Stimulated activated naive CD4-positive, alpha-beta T cell (primary cell): Measurements from ENCODE around the gene TADA2B.
"Not testable (repeated sequence)": the region's sequence is repeated elsewhere in the genome, so short reads cannot be mapped to it uniquely, and the experiment has no call there.

Source experiments
- DNase-seq, 6 experiments: peaks; one replicate each; lab custom pipeline; 2025; lab: John Stamatoyannopoulos, UW

Gene TADA2B

DNA sequence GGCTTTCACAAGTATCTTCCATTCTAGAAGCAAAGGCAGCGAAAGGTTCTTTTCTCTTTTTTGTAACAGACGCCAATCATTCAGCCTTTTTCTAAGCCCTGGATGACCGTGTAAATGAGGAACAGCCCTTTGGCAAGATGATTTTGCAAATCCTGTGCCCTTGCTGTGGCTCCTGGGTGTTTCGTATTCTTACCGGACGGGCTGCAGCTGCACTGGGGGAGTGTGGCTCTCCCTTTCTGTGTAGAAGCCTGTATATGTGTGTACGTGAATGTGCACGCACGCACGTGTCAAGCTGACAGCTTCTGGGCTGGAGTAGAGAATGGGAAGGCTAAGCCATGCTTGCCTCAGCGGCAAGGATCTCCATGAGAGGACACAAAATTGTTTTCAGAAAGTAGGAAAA, 16.5 kb downstream of the TADA2B start:
- no peak for DNase-seq

DNA sequence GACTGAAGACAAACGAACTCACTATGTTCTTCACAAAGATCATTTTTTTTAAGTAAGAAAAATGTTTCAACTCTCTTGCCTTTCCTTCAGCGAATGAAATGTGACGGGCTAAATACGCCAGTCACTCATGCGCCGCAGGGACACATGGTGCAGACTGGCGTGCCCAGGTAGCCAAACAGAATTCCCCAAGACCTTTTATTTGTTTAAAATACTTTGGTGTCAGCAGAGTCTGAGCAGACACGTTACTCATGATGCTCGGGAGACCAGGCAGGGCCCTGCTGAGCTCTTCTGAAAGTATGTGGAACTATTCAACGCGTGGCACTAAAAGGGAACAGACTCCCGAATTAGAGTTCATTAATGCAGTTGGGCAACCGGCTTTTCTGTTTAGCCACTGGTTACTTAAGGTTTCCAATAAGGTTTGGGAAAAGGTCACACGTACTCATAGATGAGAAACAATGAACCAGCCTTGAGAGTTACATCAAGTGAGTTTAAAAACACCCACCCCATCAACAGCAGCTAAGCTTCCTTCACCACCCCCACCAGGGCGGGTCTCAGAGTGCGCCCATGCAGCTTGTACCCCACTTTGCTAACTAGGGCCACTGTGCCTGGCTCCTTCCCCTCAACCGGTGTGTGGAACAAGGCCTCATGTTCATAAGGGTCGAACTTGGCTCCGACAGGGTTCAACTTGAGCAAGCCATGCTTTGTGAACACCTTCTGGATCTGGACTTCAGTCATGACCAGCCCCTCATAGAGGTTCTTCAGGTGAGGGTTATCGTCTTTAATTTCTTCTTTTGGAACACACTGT, 17.4 kb downstream of the TADA2B start:
- no peak for DNase-seq

DNA sequence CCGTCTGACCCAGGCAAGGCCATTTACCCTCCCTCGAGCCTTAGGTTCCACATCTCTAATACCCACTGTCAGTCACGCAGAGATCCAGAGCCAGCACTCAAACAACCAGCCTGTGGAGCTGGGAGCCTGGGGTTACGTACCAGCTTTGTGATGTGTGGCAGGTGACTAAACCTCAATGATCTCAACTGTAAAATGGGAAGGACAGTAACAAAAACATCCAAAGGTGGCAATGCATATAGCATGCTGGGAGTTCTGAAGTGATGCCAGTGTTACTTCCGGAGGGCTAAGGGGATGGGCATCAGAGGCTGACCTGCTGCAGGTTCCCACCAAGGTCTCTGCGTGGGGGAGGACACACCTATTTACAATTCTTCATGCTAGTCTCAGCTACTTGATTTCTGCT, 18.6 kb downstream of the TADA2B start:
- DNase-seq = no peak

DNA sequence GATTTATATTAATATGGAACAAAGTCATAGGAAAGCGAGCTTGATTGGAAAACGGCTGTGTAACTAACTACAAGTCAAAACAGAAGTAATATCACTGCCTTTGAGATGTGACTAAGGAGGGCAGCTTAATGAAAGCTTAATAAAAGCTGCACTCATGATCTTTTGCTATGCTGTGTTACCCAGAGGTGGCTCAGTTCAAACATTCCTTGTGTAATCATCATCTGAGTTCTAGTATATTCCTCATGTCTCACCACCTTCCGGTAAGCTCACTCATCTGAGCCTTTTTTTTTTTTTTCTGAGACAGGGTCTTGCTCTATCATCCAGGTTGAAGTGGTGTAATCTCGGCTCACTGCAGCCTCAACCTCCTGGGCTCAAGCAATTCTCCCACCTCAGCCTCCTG, 19.6 kb downstream of the TADA2B start:
- no peak for DNase-seq

DNA sequence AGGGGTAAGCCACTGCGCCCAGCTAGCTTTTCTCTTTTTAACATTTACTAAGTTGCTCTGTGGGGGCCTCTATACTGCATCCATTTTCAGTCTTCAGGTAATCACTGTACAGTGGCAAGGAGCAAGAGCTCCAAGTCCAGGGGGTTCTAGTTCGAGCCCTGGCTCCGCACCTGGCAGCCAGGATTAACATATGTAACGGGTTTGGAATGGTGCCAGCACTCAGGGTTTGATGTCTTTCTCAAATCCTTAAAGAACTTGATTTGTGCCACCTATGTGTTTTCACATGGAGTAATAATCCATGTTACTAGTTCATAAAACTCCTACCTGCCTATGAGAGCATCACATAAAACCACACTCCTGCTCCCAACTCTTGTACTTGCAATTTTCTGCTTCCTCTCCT, 20.2 kb downstream of the TADA2B start:
- no peak for DNase-seq

DNA sequence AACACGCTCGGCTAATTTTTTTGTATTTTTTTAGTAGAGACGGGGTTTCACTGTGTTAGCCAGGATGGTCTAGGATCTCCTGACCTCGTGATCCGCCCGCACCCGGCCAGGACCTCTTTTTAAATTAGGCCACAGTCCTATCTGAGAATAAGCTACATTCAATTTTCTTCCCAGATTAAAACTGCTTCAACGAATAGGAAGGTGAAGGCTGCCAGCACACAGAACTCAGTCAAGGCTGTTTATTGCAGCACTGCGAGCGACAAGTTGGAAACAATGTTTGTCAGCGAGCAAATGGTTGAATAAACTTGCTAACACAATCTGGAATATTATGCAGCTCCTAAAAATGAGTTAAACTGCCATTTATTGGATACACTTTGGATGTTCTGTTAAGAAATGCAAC, 22.8 kb downstream of the TADA2B start:
- no peak for DNase-seq

DNA sequence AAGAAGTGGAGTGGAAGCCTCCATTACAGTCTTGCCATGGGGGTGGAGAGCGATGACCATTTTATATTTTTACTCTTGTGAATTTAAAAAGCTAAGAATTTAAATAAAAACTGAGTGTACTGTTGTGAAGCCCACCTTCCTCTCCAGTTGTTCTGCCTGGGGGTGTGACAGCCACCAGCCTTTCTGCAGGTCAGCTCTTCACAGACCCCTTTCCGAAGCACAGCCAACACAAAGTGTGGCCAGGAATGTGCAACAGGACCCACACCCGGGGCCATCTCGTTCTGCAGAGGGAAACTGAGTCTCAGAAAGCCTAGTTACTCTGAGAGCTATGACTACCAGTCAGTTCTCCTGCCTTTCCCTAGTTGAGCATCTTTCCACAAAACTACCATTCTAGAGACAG, 23.3 kb downstream of the TADA2B start:
- DNase-seq = no peak

DNA sequence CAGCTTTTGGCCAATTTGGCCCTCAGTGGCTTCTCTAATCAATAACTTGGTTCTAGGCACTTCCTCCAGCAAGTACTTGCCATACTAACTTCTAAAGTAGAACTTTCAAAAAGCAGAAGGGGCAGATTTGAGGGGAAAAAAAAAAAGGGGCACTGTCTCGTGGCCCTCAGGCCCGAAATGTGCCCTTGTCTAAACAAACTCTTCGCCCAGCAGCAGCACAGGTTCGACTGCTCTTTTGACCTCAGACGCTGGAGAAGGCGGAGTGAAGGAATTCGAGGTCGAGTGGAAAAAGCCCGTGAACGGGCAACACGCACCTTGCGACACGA, 23.9 kb downstream of the TADA2B start:
- no peak for DNase-seq

DNA sequence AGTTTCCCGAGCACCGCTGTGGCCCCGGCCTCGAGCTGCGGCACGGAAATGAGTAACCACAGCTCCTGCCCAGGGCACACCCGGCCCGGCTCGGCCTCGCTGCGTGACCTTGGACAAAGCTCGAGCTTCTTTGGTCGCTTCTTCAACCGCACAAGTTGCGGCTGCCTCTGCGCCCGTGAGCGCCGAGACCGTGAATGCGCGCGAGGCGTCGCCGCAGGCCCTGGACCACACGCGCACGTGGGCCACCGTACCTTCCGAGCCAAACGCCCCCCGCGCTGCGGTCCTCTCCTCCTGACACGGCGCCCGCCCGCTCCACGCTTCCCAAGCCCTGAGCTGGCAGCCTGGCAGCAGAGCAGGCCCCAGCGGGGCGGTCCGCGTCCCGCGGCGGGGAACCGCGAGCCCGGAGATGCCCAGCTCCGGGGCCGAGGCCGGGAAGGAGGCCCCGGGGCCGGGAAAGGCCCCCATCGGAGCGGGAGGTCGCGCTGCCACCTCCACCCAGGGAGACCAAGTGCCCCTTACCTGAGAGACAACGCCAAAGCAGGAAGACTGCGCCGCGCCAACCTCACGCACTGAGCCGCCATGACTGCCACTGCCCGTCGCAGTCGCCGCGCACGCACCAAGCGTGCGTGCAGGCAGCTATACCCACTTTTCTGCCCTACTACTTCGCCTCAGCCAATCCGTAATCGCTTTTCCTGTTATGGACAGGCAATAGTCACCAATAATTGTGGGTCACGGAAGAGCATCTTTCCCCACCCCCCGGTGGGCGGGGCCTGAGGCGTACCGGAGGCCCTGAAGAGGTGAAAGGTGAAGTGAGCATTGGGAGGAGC, 24.5 kb downstream of the TADA2B start, which contains the start of gene GRPEL1:
GRPEL1 (minus strand) TSS at position 613 of the 827 bp plus-strand sequence; CDS start at position 581, 32 bp downstream.
- peak in 5 of 6 experiments; percentile 99 to 100 (median 100) for DNase-seq

DNA sequence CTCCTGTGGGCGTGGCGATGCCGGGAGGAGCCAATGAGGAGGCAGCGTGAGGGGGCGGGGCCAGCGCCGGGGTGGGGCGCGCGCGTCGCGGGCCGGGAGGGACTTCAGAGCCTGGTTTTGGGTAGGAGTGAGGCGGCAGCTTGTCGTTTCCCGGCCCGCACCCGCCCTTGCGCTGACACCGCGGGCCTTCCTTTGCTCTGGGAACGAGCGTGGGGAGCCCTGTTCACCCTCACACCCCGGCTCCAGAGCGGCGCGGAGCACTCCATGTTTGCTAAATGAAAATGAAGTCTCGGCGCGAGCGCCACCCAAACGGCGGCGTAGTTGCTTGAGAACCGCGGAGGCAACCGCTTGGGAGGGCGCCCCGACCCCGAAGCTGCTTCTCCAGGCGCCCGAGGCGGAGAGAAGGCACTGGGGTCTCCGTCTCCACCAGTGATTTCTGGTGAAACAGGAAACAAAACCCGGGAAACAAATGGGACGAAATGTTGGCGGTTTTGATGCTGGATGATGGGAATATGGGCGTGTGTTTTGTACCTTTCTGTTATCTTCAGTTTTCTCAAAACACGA, 25.2 kb downstream of the TADA2B start:
- DNase-seq = peak in 1 of 6 experiments; percentile 99

DNA sequence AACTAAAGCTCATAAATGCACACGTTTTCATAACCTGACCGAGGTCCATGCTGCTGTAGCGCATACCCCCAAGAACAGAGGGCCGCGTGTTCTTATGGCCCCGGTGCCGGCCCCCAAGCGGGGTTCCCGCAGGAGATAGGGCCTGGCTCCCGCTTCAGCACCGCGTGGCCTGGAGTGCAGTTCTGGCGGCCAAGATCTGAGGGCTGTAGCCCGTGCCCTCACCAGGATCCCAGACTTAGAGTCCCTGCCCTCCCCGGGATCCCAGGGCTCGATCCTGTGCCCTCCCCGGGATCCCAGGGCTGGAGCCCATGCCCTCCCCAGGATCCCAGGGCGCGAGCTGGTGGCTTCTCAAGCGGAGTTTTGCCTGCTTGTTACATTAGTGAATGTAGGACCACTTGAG, 25.7 kb downstream of the TADA2B start:
- no peak for DNase-seq

DNA sequence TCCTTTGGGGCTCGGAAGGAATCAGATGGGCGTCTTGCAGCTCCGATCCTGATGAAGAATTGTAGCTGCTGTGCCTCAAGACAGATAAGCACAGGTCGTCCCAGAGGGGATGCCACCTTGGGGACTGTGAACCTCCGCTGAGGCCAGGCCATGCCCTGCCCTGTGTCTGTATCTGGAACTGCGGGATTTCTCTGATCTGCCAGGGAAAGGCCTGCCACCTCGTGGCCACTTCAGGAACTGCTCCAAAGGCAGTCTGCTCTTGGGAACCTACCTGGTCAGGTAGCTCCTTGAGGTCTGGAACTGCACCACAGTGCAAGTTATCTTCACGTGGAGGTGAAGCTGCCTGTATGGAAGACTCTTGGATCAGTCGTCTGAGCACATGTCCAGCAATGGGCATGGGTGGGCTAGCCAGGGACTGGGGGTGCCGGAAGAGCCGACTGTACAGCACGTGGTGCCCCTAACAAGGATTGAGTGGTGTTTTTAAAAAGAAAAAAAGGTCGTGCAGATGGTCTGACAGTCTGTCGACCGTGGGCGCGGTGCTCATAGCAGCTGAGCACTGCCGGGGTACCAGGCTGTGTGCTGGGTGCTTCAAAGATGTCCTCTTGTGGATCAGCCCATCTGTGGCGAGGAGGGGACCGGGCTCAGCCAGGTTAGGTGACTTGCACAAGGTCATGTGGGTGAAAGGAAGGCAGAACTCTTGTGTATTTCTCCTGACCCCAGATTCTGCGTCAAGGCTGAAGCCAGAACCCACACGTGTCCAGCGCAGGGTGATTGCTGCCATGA, 27.7 kb downstream of the TADA2B start:
- peak; percentile 72 to 88 (median 83) for DNase-seq

DNA sequence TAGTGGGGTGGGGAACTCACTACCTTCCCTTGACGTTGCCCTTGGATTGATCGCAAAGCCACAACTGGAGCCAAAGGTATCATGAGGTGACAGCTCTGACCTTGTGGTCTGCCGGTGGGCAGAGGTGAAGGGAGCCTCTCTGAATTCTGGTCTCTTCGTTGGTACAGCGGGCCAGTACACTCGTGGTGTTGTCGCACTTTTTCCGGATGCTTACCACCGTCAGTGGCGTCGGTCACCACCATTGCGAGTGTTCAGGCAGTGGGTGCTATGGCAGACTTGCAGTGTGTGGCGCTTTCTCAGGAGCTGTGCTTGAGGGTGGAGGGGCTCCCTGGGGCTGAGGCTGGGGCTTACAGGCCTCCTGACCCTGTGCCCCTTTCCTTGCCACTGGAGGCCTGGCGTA, 29.9 kb downstream of the TADA2B start:
- no peak for DNase-seq

DNA sequence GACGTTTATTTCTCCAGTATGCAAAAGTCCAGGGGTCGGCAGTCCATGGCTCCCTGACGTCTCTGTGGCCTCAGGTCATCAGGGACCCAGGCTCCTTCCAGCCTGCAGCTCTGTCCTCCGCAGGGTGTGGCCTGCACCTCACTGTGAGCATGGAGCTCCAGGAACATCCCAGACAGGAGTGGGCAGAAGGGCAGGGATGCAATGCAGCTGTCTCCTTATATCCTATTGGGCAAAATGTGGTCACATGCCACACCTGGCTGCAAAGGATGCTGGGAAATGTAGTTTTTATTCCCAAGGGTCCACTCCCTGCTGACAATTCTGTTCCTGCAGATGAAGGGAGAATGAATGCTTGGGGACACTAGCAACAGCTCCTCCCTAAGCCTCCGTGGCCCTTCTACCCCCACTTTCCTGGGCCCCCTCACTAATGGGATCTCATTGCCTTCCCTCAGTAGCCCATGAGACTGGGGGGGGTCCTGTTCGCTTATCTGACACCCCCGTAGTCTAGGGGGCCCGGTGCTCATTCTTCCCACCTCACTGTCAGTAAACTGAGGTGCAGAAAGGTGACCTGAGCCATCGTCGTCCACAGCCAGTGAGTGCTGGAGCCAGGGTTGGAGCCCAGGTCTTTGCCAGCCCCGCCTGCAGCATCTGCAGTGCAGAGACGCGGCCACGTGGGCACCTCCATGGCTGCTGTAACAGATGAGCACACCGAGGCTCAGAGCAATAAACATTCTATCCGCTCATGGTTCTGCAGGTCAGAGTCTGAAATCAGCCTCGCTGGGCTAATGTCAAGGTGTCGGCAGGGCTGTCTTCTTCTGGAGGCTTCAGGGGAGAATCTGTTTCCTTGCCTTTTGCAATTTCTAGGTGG, 30.6 kb downstream of the TADA2B start:
- no peak for DNase-seq

DNA sequence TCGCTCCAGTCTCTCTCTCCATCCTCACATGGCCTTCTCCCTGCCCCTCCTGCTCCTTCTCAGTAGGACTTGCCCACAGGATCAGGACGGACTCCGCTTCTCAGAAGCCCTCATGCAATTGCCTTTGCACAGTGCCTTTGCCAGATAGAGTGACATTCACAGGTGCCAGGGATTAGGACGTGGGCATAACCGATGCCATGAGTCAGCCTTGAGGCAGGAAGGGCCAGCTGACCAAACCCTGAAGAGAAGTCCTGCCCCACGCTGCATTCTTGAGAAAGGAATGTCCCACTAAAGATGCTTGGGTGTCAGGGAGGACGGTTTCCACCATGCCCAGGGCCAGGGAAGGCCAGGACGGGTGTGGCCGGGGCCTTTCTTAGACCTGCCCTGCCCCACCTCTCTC, 31.3 kb downstream of the TADA2B start:
- DNase-seq = no peak

DNA sequence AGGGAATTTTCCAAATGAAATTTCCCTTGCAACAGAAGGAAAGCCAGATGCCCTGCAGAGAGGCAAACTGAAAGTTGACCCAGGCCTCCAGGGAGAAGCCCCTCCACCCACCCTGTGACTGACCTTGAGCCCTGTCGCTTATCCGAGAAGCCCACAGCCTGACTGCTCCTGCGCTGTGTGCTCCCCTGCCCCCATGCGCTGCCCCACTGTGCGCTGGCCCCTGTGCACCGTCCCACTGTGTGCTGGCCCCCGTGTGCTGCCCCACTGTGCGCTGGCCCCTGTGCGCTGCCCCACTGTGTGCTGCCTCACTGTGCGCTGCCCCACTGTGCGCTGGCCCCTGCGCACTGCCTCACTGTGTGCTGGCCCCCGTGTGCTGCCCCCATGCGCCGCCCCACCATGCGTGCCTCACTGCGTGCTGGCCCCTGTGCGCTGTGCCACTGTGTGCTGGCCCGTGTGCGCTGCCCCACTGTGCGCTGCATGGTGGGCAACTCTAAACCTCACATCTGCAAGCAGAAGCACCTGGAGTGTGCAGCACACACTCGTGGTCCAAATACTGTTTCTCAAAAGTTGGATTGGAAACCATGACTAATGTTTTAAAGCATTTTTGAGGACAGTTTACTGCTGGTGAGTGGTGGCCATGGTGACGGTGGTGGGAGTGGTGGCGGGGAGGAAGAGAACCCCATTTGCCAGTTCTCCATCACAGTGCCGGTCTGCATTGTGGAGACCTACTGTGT, 33.0 kb downstream of the TADA2B start:
- DNase-seq = no peak

DNA sequence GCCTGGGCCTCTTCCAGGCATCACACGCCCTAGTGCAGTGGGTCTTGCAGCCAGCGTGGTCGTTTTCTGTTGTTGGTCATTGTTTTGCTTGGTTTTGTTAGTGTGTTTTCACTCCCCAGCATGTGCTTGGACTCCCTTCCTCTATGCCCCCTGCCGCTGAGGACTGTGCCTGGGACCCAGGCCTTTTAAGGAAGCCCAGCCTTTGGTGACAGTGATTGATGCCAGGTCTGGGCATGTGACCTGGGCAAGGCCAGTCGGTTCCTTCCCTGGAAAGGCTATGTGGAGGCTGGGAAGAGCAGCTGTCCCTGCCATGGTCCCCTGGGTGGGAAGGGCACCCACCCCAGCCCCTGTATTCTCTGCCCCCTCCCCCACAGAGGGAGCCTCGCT, 33.5 kb downstream of the TADA2B start:
- DNase-seq = no peak

DNA sequence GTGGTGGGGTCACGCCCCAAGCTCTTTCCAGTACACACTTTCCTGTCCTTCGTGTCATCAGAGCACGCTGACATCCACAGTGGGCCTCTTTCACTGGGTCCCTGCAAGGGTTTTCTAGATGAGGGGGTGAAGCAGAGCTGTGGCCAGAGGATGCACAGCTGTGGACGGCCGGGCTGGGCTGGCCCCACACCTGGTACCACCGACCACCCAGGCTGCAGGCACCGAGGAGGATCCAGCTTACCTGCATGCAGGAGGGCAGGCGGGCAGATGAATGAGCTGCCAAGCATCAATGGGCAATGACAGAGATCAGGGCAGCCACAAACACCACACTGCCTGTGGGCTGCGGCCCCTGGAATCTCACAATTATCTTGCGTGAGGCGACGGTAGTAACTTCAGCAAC, 34.2 kb downstream of the TADA2B start:
- DNase-seq = no peak

DNA sequence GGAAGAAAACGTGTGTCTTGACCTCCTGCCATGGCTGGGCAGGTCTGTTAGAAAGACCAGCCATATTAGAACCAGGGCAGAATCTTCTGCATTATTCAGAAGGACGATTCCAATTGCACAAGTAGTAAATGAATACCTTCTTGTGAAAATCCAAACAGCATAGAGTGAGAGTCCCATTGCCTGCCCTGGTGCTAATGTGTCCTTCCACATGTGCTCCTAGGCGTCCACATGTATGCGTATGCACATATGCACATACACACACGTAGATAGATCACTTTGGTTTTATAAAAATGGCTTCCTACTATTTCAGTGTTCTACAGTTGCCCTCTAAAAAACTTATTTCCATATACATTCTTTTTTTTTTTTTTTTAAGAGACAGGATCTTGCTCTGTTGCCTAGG, 34.9 kb downstream of the TADA2B start:
- no peak for DNase-seq

DNA sequence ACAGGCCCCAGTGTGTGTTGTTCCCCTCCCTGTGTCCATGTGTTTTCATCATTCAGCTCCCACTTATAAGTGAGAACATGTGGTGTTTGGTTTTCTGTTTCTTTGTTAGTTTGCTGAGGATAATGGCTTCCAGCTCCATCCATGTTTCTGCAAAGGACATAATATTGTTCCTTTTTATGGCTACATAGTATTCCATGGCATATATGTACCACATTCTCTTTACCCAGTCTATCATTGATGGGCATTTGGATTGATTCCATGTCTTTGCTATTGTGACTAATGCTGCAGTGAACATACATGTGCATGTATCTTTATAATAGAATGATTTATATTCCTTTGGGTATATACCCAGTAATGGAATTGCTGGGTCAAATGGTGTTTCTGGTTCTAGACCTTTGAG, 36.3 kb downstream of the TADA2B start:
- DNase-seq = not testable (repeated sequence)

DNA sequence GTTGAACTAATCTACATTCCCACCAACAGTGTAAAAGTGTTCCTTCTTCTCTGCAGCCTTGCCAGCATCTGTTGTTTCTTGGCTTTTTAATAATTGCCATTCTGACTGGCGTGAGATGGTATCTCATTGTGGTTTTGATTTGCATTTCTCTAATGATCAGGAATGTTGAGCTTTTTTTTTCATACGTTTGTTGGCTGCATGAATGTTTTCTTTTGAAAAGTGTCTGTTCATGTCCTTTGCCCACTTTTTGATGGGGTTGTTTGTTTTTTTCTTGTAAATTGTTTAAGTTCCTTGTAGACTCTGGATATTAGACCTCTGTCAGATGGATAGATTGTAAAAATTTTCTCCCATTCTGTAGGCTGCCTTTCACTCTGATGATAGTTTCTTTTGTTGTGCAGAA, 36.7 kb downstream of the TADA2B start:
- DNase-seq = not testable (repeated sequence)
